Measurements from ENCODE around the gene GRIN2A. TPM values are rescaled to one million over a fixed set of nuclear protein-coding genes. Genes with fewer than 3 reads are reported as not detected.

Gene GRIN2A
- polyA plus RNA-seq, 1 donor (not counting 4 experiments of a cell fraction or from before 2014, with no cell fraction given) = 0.01 TPM

DNA sequence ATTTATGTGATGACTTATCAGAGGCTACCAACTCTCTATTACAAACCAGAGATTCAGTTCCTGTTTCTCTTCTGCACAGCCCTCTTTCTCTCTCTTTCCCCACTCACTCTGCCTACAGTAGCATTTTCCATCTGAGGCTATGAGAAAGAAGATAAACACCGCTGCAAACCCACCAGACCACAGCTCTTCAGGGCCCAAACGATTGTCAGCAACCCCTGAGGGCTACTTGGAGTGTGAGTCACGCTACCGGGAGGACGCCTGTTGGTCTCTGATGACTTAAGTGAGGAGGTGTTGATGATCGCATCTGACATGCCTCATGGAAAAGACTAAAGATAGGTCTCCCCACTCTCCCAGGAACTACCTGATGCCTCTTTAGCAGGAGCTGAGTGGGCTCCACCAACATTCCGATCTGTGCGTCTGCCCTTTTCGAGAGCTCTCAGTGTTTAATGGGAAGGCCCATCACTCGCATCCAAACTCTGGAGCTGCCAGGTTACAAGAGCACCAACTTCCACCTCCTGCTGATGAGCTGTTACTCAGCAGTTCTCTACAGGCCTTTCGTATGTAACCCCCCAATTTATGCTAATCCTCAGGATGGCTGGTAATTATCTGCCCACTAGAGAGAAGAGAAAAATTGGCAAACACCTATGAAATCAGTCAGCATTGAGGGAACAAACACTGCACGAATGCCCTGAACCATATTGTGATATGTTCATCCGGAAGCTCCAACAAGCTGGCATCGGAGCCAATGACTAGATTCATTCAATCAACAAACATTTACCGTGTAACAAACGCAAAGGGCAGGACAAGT, 9.2 kb downstream of the GRIN2A start:
- no peaks in the 10 kb centered on the region for H3K9me3 ChIP-seq (ENCODE audit: control insufficient read depth, low read depth, low read length)
- H3K4me1 ChIP-seq (ENCODE audit: control insufficient read depth, extremely low read depth, insufficient read depth, low read length) = peaks cover 7% of the 10 kb centered on the region
- H2AFZ ChIP-seq (ENCODE audit: control insufficient read depth, low read length) = no peak overlapping the region
- peak; percentile 11 for DNase-seq (ENCODE audit: low read depth, low spot score)
- no peak overlapping the region for H3K4me3 ChIP-seq (ENCODE audit: control insufficient read depth in 2 of 3, extremely low read depth in 1 of 3, insufficient read depth in 2 of 3, low read depth in 1 of 3, low read length in 3 of 3)
- no peaks in the 10 kb centered on the region for H3K9me1 ChIP-seq (ENCODE audit: control insufficient read depth, extremely low read depth, insufficient read depth, low read length)
- no peaks in the 10 kb centered on the region for H3K36me3 ChIP-seq (ENCODE audit: control insufficient read depth in 2 of 2, extremely low read depth in 1 of 2, insufficient read depth in 2 of 2, low read length in 2 of 2)
- no peak overlapping the region for H3K27ac ChIP-seq (ENCODE audit: control insufficient read depth, insufficient read depth, low read length)
- no peak overlapping the region for H3K4me2 ChIP-seq (ENCODE audit: control insufficient read depth, extremely low read depth, insufficient read depth, low read depth, low read length)
- FAIRE-seq = no peak
- TF ChIP-seq, protein P1, sequence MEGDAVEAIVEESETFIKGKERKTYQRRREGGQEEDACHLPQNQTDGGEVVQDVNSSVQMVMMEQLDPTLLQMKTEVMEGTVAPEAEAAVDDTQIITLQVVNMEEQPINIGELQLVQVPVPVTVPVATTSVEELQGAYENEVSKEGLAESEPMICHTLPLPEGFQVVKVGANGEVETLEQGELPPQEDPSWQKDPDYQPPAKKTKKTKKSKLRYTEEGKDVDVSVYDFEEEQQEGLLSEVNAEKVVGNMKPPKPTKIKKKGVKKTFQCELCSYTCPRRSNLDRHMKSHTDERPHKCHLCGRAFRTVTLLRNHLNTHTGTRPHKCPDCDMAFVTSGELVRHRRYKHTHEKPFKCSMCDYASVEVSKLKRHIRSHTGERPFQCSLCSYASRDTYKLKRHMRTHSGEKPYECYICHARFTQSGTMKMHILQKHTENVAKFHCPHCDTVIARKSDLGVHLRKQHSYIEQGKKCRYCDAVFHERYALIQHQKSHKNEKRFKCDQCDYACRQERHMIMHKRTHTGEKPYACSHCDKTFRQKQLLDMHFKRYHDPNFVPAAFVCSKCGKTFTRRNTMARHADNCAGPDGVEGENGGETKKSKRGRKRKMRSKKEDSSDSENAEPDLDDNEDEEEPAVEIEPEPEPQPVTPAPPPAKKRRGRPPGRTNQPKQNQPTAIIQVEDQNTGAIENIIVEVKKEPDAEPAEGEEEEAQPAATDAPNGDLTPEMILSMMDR (optimal IDR thresholded peaks at IDR 0.05 in 1 of 3, IDR thresholded peaks at IDR 0.05 in 1 of 3, conservative IDR thresholded peaks at IDR 0.05 in 1 of 3; ENCODE audit: extremely low read depth in 1 of 3, insufficient read depth in 2 of 3, low read length in 3 of 3) = no peak
- no peak for TF ChIP-seq EZH2 (IDR thresholded peaks at IDR 0.05; ENCODE audit: low read length)
- no peaks in the 10 kb centered on the region for H3K27me3 ChIP-seq (ENCODE audit: control insufficient read depth, extremely low read depth, insufficient read depth, low read length)
- H3K9ac ChIP-seq (ENCODE audit: control insufficient read depth, extremely low read depth, insufficient read depth, low read length) = no peak overlapping the region
- no peaks in the 10 kb centered on the region for H3K79me2 ChIP-seq (ENCODE audit: control insufficient read depth, insufficient read depth, low read length)
- dilution Hi-C loops (cut with MboI; ENCODE audit: extremely low pct_ligation_motif_present, low sequenced_read_pairs) = no loop called here
- no peaks in the 10 kb centered on the region for H4K20me1 ChIP-seq (ENCODE audit: control insufficient read depth, extremely low read depth, insufficient read depth, low read length)

DNA sequence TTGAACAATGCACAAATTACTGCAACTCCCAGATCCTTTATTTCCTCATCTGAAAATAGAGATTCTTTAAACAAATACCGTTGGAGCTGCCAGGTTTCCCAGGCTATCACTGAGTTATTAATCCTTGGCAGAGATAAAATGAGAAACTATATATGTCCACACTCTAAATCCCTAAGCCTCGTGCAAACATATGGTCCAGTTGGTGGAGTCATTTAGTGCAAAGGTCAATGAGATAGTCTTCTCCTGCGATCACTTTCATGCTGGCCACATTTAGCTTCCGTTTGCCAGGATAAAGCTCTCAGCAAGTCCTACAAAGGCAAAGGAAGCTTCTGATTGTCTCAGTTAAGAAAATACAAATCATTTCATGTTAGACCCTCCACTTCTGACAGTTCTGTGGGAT, 11.0 kb downstream of the GRIN2A start:
- Histone ChIP-seq H3K4me3 (ENCODE audit: control insufficient read depth in 2 of 3, extremely low read depth in 1 of 3, insufficient read depth in 2 of 3, low read depth in 1 of 3, low read length in 3 of 3) (no peak overlapping the region), H3K9me1 (ENCODE audit: control insufficient read depth, extremely low read depth, insufficient read depth, low read length) (no peaks in the 10 kb centered on the region), H3K9ac (ENCODE audit: control insufficient read depth, extremely low read depth, insufficient read depth, low read length) (no peak overlapping the region), H4K20me1 (ENCODE audit: control insufficient read depth, extremely low read depth, insufficient read depth, low read length) (no peaks in the 10 kb centered on the region), H3K9me3 (ENCODE audit: control insufficient read depth, low read depth, low read length) (no peaks in the 10 kb centered on the region), H3K27ac (ENCODE audit: control insufficient read depth, insufficient read depth, low read length) (no peak overlapping the region), H3K4me1 (ENCODE audit: control insufficient read depth, extremely low read depth, insufficient read depth, low read length) (no peaks in the 10 kb centered on the region), H3K27me3 (ENCODE audit: control insufficient read depth, extremely low read depth, insufficient read depth, low read length) (no peaks in the 10 kb centered on the region), H2AFZ (ENCODE audit: control insufficient read depth, low read length) (no peak overlapping the region), H3K79me2 (ENCODE audit: control insufficient read depth, insufficient read depth, low read length) (no peaks in the 10 kb centered on the region), H3K4me2 (ENCODE audit: control insufficient read depth, extremely low read depth, insufficient read depth, low read depth, low read length) (no peak overlapping the region), H3K36me3 (ENCODE audit: control insufficient read depth in 2 of 2, extremely low read depth in 1 of 2, insufficient read depth in 2 of 2, low read length in 2 of 2) (no peaks in the 10 kb centered on the region)
- dilution Hi-C loops (cut with MboI; ENCODE audit: extremely low pct_ligation_motif_present, low sequenced_read_pairs) = no loop called here
- FAIRE-seq (no peak), DNase-seq (ENCODE audit: low read depth, low spot score) (no peak)
- TF ChIP-seq, protein P1 (optimal IDR thresholded peaks at IDR 0.05 in 1 of 3, IDR thresholded peaks at IDR 0.05 in 1 of 3, conservative IDR thresholded peaks at IDR 0.05 in 1 of 3; ENCODE audit: extremely low read depth in 1 of 3, insufficient read depth in 2 of 3, low read length in 3 of 3) = no peak
- no peak for TF ChIP-seq EZH2 (IDR thresholded peaks at IDR 0.05; ENCODE audit: low read length)

Measured in keratinocyte (primary cell).